Measurements from ENCODE around the gene ZNF697.

DNA sequence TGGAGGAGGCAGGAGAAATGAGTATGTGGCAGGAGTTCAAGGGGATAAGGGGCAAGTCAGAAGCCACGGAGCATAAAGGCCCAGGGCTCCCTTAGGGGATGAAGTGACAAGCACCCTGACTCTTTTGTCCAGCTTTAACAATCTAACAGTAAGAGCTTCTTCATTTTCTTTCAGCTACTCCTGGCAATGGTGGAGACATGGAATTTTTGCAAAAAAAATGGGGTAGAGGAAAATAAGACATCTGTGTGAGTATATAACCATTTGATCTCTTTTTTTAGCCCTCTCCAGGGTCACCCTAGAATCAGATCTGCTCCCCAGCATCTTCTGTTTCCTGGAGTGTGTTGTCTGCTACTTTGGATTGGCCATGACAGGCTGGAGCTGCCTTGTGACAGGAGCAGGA, 47.1 kb downstream of the ZNF697 start:
- TF ChIP-seq, protein P1, sequence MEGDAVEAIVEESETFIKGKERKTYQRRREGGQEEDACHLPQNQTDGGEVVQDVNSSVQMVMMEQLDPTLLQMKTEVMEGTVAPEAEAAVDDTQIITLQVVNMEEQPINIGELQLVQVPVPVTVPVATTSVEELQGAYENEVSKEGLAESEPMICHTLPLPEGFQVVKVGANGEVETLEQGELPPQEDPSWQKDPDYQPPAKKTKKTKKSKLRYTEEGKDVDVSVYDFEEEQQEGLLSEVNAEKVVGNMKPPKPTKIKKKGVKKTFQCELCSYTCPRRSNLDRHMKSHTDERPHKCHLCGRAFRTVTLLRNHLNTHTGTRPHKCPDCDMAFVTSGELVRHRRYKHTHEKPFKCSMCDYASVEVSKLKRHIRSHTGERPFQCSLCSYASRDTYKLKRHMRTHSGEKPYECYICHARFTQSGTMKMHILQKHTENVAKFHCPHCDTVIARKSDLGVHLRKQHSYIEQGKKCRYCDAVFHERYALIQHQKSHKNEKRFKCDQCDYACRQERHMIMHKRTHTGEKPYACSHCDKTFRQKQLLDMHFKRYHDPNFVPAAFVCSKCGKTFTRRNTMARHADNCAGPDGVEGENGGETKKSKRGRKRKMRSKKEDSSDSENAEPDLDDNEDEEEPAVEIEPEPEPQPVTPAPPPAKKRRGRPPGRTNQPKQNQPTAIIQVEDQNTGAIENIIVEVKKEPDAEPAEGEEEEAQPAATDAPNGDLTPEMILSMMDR (IDR thresholded peaks at IDR 0.05), result no peak
- no peak for TF ChIP-seq POLR2A (IDR thresholded peaks at IDR 0.05)

Data from testis (tissue), 2 donors.